ENCODE measurements around the gene PTGES3L.

GRCh38 chr17:42980766-42981397 is 1.0 kb upstream of the PTGES3L start:
- no peak for TF ChIP-seq CREB1 (IDR thresholded peaks at IDR 0.05; ENCODE audit: low read depth)
- TF ChIP-seq REST (IDR thresholded peaks at IDR 0.05; ENCODE audit: low read depth): no peak
- peak; percentile 87 for TF ChIP-seq MAX (IDR thresholded peaks at IDR 0.05)
- TF ChIP-seq NFIC (IDR thresholded peaks at IDR 0.05): no peak
- TF ChIP-seq EP300 (IDR thresholded peaks at IDR 0.05; ENCODE audit: borderline replicate concordance): no peak
- peak; percentile 26; the same call in 1 of the 2 replicates for TF ChIP-seq RAD21 (IDR thresholded peaks at IDR 0.05; ENCODE audit: low read depth)
- no peak for TF ChIP-seq EGR1 (IDR thresholded peaks at IDR 0.05)
- TF ChIP-seq TEAD4 (IDR thresholded peaks at IDR 0.05): no peak

All from Ishikawa (cell line).